Jurkat, Clone E6-1 (cell line): ENCODE data around the gene RAB11FIP4.
A peak's percentile ranks its signal among the peaks of the same experiment; 100 is the strongest.

Source experiments
- DNase-seq: peaks from one replicate; pipeline ENCODE4 v3.0.0-alpha.2; 2011; ENCODE audit warnings: low read depth, low spot score
- H3K4me3 ChIP-seq: 2 replicates; pipeline ENCODE4 v1.5.1; 2011; ENCODE audit warnings: mild to moderate bottlenecking, low read length, control low read depth, moderate library complexity

The RAB11FIP4 gene

DNA sequence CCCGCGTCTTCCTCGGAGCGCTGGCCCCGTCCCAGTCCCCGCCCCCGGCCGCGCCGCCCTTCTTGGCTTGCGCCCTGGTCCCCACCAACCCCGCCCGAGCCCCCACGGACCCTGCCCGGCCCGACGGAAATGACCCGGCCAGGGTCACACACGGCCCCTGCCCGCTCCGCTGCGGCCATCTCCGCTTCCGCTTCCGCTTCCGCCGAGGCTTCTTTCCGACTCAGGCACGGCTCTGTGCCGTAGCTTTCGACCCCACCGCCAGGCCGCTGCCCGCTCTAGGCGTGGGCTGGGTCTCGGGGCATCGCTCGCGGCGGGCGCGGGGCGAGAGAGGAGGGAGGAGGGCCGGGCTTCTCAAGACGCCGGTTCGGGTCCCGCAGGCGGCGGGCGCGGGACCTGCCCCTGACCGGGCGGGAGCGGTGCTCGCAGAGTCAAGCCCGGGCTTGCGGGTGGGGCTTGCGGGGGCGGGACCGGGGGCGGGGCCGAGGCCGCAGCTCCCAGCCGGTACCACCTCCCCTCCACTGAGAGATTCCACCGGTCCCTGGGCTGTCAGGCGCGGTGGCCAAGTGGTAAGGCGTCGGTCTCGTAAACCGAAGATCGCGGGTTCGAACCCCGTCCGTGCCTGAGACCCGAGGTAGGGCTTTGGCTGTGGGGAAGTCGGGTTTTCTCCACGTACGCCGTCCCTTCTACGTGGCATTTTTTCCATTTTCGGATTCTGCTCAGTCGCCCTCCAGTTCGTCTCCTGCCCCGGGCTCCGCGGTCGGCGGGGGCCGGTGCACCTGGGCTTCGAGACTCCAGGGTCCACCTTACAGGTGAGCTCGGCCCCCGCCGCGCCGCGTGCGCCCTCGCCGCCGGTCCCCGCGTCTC is 158.3 kb downstream of the RAB11FIP4 start:
- DNase-seq: peak; percentile 91

DNA sequence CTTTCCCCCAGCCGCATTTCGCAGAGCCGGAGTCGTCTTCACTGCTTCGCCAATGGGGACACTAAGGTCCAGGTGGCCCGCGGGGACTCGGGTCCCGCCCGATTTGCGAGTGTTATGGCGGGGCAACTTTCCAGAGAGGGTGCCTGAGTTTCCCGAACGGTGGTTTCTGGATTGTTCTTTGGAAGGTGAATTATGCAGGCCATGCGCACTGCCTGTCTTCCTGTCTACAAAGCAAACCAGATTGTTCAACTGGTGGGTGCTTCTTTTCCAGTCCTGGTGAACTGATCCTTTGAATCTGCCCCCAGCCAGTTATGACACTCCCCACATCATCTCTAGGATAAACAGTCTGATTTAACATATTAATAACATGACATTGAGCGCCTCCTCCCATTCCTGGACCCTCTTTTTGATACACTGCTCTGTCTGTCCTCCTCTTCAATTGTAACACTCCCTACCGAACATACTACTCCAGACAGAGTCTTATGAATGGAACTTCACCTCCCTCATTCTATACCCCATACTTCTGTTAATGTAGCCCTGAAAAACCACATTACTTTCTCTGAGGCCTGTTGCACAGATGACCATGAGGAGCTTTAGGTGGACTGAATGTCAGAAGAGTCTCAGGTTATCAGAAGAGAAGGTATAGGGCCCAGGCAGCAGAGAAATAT is 159.0 kb downstream of the RAB11FIP4 start:
- peak overlapping the region; percentile 33 for H3K4me3 ChIP-seq
- DNase-seq: no peak

More for the DNA sequence above, 158.3 kb downstream of the RAB11FIP4 start:
- H3K4me3 ChIP-seq: peak overlapping the region; percentile 62

DNA sequence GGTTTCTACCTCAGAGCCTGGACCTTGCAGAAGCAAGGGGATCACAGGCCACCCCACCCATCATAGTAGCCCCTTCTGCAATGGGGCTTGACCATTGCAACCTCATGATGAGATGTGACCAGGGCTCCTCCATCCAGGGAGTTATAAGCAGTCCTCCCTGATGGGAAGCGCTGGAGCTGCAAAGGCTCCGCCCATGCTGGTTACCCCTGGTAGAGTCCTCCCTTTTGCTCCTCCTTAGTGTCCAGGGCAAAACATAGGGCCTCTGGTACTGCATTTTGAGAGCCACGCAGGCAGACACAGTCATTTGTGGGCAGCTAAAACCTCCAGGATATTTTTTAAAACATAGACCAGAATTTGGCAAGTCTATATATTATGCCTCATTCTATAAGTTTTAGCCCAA is 161.1 kb downstream of the RAB11FIP4 start:
- no peak overlapping the region for H3K4me3 ChIP-seq
- DNase-seq: no peak

DNA sequence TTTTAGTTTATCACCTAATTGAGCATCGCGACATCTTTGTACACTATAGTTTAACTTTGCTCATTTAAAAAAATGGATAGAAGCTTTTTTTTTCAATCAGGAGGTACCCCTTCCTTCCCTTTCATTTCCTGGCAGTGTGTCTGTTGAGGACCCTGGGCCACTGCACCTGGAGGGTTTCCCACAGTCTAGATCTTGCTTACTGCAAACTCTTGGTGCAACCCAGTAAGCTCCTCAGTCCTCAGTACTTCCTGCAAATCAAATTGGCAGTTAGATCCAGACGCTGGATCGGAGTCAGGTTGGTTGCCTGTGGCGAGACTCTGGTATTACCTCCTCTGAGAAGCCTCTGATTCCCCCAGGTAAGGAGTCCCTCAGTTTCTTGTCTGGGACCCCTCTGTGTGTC is 162.0 kb downstream of the RAB11FIP4 start:
- peak; percentile 73 for DNase-seq
- H3K4me3 ChIP-seq: no peak overlapping the region

DNA sequence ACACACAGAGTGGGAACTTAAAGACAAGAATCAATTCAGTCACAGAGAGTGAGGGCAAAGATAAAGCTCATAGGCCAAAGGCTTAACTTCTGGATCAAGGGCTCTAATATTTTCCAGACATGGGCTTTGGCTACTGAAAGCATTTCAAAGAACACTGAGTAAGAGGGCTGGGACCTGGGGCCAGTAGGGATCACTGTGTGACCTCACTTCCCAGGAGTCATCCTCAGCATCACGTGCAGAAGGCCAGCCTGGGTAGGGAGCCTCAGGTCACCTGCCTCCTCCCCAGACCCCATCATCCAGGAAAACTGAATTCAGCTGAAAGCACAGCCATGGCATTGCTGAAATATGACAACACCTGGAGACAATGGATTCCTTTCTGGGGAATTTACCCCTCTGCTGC is 163.5 kb downstream of the RAB11FIP4 start:
- no peak overlapping the region for H3K4me3 ChIP-seq
- DNase-seq: no peak

DNA sequence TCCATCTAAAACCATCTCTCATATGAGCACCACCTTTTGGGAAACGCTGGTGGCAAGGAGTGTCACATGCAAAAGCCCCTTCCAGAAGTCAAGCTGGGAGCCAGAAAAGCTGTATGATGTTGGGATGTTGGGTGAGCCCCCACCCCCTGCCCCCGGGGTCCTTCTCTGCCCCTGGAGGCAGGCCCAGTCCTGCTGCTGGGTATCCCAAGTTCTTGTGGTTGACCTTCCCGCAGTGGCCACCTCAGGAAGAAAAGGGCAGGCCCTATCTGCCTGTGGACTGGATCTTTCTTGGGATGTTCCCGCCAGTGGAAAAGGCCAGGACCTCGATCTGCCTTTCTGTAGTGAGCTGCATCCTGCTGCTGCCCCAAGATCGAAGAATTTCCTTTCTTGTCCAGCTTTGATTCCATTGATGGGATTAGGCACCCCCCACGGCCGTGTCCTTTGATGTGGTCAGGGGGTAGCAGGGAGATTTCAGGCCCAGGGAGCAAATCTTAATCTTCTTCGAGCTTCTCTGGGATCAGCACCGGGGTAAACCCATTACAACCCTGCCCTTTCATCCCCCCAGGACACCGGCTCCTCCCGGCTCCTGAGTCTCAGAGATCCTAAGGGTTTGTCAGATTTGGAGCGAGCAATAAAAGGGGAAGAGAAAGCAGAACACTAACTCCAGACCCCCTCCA is 165.6 kb downstream of the RAB11FIP4 start:
- DNase-seq: no peak
- no peak overlapping the region for H3K4me3 ChIP-seq

DNA sequence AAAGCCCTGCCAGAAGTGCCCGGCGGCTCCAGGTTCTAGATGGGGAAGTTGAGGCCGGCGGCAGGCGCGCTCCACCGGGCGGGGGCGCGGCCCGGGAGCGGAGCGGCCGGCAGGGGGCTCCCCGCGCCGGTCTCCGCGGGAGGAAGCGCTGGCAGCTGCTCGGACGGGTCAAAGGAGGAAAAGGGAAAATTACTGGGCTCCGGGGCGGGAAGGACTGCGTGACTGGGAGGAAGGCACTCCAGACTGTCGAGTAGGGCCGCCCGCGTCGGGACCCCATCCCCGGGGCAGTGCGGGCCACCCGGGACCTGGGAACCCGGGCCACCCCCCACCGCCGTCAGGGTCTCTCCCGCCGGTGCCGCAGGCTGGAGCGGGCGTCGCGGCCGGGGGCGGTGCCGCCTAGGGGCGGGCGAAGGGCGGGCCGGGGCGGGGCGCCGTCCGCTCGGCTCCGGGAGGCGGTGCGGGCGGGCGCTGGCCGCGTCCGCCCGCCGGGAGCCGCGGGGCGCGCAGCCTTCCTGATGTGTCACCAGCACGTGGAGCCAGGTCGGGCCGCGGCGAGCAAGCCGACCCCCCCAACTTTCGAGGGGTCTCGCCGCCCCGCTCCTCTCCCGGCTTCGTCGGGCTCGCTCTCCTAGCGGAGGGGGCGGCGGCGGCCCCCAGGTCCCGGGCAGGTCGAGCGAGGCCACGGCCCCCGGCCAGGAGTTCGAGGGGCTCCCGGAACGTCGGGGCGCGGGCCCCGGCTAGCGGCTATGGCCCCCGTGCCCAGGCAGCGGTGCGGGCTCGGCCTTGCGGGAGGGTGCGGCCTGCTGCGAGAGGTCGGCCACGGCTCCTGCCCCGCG is 167.5 kb downstream of the RAB11FIP4 start:
- peak overlapping the region; percentile 50 for H3K4me3 ChIP-seq
- DNase-seq: no peak

DNA sequence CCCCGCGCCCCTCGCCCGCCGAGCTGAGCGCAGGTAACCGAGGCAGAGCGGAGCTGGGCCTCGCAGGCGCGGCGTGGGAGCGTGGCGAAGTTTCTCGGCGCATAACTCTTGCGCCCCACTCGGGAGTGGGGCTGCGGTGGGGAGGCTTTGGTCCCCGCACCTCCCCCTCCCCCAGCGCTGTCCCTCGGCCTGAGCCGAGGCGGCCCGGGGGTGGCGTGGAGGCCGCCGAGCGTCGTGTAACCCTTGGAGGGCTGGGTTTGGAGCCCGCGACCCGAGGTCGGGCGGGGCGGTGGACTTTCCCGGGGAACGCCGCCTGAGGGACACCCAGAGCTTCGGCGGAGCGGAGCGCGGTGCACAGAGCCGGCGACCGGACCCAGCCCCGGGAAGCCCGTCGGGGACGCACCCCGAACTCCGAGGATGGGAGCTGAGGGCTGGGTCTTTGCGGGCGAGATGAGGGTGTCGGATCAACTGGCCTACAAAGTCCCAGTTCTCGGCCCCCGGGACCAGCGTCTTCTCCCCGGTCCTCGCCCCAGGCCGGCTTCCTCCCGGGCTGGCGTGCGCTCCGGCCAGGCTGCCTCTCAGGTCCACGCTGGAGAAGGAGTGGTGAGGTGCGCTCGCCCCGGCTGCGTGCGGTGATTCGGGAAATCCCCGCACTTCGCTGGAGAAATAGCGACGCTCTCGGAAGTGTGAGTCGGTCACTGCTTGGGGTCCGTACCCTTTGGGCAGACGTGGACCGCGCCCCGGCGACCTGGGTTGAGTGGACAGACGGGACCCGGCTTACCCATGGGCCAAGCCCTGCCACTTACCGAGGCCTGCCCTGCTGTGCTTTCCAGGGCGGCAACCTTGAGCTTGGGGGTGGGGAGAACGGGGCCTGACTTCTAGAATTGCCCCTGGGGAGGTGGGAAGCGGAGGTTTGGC is 168.4 kb downstream of the RAB11FIP4 start:
- DNase-seq: no peak
- no peak overlapping the region for H3K4me3 ChIP-seq

DNA sequence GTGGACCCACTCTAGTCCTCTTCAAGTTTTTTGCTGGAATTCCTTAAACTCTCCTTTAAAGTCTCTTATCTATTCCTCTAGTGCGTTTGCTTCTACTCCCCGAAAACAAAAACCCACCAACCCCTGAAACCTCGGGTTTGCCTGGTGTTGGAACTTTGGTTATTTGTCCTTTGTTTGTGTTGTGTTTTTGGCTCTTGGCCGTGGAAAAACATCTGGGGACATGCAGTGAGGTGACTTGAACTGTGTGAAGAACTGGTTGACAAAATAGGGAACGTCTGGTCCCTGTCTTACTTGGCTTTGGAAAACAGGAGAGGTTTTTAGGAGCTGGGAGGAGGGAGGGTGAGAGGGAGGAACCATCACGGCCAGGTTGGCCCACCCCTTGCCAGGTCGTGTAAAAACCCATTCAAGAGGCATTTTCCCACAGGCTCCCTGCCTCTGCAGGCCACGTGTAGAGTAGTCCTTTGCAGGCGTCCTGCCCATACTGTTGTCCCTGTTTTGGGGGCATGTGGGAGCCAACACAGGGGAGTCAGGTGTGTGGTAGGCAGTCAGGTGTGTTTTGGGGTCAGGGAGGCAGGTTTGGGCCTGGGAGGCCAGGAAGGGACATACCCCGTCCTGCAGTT is 169.3 kb downstream of the RAB11FIP4 start:
- no peak for DNase-seq
- H3K4me3 ChIP-seq: no peak overlapping the region

DNA sequence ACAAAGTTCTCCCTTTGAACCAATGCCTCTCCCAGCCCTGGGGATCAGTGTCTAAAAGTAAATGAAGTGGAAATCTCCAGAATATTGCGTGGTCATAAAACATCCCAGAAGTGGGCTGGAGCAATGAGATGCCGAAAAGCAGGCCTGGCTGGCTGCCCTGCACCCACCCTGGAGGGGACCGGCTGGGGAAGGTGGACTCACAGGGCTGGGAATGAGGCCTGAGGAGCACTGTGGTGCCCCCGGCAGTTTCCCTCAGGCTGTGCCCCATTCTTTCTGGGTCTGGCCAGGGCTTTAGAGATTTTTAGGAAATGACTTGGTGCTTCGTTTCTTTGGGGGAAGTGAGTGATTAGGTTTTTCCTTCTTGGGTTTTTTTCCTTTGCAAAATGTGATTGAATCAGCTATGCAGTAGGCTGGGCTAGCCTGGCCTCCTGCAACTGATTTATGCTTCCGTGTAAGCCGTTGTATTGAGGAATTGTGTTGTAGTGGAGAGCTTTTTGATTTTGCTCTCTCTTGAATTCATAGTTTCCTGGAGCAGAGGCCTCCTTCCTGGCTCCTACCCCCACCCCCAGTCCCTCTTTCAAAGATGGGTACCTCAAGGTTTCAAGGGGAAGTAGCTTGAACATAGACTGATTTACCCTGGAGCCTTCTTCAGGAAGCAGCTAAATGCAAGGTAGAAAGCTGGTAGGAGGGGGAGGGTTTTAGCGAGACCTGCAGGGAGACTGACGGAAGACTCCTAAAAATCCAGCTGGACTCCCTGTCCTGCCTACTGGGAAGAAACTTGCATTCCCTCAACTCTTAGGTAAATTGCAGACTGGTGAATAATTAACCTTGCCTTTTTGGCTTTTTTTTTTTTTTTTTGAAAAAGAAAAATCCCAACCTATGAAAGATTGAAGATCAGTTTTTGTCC is 170.2 kb downstream of the RAB11FIP4 start:
- no peak overlapping the region for H3K4me3 ChIP-seq
- no peak for DNase-seq

DNA sequence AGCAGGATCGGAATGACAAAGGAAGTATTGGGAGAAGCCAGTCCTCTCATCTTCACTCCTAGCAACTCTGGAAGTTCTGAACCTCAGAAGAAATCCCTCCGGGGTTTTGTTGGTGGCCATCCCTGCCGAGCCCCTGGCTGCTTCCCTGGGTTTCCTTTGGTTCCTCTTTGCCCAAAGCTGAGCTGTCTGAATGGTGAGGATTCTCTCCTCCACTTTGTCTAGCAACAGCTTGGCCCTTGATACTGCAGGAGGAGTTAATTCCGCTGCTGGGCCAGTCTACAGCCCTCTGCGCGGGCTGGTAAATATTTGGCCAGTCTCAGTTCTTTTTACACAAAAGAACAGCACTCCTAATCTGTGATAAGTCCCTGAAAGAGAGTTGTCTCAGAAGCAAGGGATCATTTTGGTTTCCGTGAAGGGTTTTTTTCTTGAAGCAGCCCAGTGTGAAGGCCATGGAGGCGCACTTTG is 170.9 kb downstream of the RAB11FIP4 start:
- H3K4me3 ChIP-seq: no peak overlapping the region
- DNase-seq: no peak

DNA sequence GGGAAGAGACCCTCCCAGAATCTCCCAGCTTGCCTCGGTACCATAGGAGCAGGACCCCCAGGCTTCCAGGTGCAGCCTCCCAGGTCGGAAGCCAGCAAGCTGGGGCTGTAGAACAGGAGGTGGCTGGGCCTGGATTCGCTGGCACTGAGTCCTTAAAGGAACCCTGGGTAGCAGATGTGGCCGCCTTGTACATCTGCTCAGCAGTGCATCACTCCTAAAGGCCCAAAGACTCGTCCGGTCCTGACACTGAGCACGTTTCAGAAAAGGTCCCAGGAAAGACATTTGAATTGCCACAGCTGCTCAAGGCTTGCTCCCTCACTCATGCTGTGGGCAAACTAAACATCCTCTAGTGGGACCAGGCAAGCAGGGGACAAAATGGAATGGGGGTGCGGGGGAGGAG is 172.8 kb downstream of the RAB11FIP4 start:
- no peak for DNase-seq
- H3K4me3 ChIP-seq: no peak overlapping the region

DNA sequence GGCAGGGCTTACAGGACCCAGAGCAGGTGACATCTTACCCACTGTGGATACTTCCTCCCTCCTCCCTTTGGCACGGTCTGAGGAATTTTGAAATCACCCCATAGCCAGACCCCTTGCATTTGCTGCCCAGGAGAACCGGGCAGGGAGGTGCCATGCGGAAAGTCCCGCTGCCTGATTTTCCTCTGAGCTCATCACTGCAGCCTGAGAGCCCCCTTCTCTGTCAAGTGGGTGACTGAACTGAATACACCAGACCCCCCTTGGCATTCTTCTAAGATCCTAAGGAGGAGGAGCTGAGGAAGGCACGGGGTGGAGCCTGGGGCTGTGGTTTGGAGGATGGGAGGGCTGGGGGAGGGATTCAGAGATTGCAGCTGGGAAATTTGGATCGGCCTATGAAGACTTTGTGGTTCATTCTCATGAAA is 173.4 kb downstream of the RAB11FIP4 start:
- H3K4me3 ChIP-seq: no peak overlapping the region
- DNase-seq: no peak

DNA sequence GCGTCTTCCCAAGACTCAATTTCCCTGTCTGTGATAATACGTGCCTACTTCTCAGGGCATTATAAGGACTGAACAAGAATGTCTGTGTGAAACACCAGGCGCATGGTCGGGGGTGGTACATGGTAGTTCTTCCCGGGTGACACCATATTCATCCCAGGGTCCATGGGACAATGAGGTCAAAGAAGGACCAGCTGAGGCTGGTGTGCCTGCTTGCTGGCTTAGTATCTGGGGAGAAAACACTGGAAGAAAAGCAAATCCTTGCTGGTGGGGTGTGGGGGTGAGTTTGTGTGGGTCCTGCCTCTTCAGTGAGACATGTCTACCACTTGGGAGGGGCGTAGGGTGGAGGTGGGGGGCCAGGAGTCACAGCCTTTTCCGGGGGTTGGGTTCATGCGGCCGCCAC is 174.2 kb downstream of the RAB11FIP4 start:
- DNase-seq: no peak
- no peak overlapping the region for H3K4me3 ChIP-seq

DNA sequence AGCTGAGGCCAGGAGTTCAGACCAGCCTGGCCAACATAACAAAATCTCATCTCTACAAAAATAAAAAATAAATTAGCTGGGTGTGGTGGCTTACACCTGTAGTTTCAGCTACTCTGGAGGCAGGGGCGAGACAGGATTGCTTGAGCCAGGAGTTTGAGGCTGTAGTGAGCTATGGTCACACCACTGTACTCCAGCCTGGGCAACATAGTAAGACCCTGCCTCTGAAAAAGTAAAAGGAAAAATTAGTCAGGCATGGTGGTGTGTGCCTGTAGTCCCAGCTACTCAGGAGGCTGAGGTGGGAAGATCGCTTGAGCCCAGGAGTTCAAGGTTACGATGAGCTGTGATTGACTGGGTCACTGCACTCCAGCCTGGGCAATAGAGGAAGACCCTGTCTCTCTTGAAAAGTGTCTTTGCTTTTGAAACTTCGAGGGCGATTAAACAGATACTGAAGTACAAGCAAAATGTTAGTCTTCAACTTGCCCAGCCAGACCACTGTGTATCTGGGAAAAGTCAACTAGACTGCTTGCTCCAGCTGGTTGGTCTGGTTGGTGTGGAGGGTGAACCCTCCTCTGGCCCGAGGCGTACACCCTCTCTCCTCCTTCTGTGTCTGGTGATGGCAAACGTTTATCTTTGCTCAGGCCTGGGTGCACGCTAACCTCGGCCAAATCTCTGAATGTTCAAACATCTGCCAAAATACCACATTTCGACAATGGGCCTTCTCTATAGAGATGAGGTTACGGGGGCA is 174.9 kb downstream of the RAB11FIP4 start:
- DNase-seq: no peak
- H3K4me3 ChIP-seq: no peak overlapping the region

DNA sequence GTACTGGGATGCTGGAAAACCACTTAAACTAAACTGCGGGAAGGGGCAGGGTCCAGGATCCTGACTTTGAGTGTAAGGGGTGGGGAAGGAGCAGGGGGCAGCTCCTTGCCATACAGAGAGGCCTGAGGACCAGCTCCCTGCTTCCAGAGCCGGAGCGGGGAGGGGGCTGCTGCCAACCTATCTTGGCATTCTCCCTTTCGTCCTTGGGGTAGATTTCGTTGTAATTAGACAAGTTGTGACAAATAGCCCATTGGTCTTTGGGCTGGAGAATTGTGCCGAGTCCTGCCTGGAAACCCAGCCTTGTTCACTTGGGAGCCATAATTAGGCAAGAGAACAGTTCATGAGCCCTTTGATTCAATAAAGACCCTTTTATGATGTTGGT is 175.5 kb downstream of the RAB11FIP4 start:
- H3K4me3 ChIP-seq: no peak overlapping the region
- no peak for DNase-seq
